ENCODE results near the gene TDRD1. TPM values are rescaled to one million over a fixed set of nuclear protein-coding genes. Genes with fewer than 3 reads are reported as not detected.

Gene TDRD1
- total RNA-seq, 1 experiment from 2014 or later: not detected

GRCh38 chr10:114184276-114184675 lies 5.1 kb downstream of the TDRD1 start:
- ATAC-seq (no peak), DNase-seq (ENCODE audit: low read depth, low spot score) (no peak)
- no peaks in the 10 kb centered on the region for H3K27me3 ChIP-seq (ENCODE audit: insufficient read depth, low read length)
- ChIA-PET POLR2A (no interaction called here), RAD21 (ENCODE audit: low non-redundant PET in 1 of 2, low total read pairs in 2 of 2, uncharacterized antibody in 2 of 2, unreplicated experiment in 2 of 2) (no interaction called here), CTCF (no interaction called here)
- H3K36me3 ChIP-seq (ENCODE audit: control insufficient read depth in 1 of 2, insufficient read depth in 2 of 2, low read length in 2 of 2): no peaks in the 10 kb centered on the region
- BruUV-seq (replicated peaks): no TSS peak
- no peaks in the 10 kb centered on the region for H3K79me2 ChIP-seq (ENCODE audit: insufficient read depth, low read length)
- H3K4me1 ChIP-seq (ENCODE audit: control insufficient read depth in 1 of 2, insufficient read depth in 2 of 2, low read length in 2 of 2): no peaks in the 10 kb centered on the region
- H3K4me2 ChIP-seq (ENCODE audit: low read length): no peak overlapping the region
- no peak overlapping the region for H3K9ac ChIP-seq (ENCODE audit: low read length)
- no peak overlapping the region for H3K4me3 ChIP-seq (replicated peaks in 1 of 2; ENCODE audit: low read depth in 1 of 2, low read length in 2 of 2)
- intact Hi-C loops (cut with micrococcal nuclease): no loop called here
- H4K20me1 ChIP-seq (ENCODE audit: insufficient read depth): no peaks in the 10 kb centered on the region
- no peak overlapping the region for H2AFZ ChIP-seq (ENCODE audit: low read depth, low read length, poor library complexity, severe bottlenecking)
- no peaks in the 10 kb centered on the region for H3K9me3 ChIP-seq (ENCODE audit: control insufficient read depth in 1 of 2, insufficient read depth in 1 of 2, low read depth in 1 of 2, low read length in 2 of 2)
- no peak overlapping the region for H3K27ac ChIP-seq (ENCODE audit: low read depth, low read length)
- TF ChIP-seq CBX3 (IDR thresholded peaks at IDR 0.05; ENCODE audit: low read depth): no peak
- TF ChIP-seq CTCF (IDR thresholded peaks at IDR 0.05 in 2 of 3, conservative IDR thresholded peaks at IDR 0.05 in 1 of 3; ENCODE audit: borderline replicate concordance in 1 of 3, insufficient read depth in 1 of 3, low read depth in 2 of 3, low read length in 2 of 3): no peak
- TF ChIP-seq SRF (IDR thresholded peaks at IDR 0.05; ENCODE audit: low read depth): no peak
- no peak for TF ChIP-seq JUND (IDR thresholded peaks at IDR 0.05)
- no peak for TF ChIP-seq FOSL1 (IDR thresholded peaks at IDR 0.05; ENCODE audit: low read depth)
- no peak for TF ChIP-seq ZNF274 (IDR thresholded peaks at IDR 0.05; ENCODE audit: low read depth, low read length)
- no peak for TF ChIP-seq ZFX (IDR thresholded peaks at IDR 0.05)
- no peak for TF ChIP-seq TCF7L2 (IDR thresholded peaks at IDR 0.05; ENCODE audit: borderline replicate concordance, extremely low read depth, insufficient read depth, insufficient read length)
- TF ChIP-seq, protein P1, sequence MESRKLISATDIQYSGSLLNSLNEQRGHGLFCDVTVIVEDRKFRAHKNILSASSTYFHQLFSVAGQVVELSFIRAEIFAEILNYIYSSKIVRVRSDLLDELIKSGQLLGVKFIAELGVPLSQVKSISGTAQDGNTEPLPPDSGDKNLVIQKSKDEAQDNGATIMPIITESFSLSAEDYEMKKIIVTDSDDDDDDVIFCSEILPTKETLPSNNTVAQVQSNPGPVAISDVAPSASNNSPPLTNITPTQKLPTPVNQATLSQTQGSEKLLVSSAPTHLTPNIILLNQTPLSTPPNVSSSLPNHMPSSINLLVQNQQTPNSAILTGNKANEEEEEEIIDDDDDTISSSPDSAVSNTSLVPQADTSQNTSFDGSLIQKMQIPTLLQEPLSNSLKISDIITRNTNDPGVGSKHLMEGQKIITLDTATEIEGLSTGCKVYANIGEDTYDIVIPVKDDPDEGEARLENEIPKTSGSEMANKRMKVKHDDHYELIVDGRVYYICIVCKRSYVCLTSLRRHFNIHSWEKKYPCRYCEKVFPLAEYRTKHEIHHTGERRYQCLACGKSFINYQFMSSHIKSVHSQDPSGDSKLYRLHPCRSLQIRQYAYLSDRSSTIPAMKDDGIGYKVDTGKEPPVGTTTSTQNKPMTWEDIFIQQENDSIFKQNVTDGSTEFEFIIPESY (IDR thresholded peaks at IDR 0.05; ENCODE audit: extremely low read depth, insufficient replicate concordance, low read length): no peak
- TF ChIP-seq RAD21 (IDR thresholded peaks at IDR 0.05; ENCODE audit: low read depth): no peak
- TF ChIP-seq SIN3A (IDR thresholded peaks at IDR 0.05; ENCODE audit: low read depth): no peak
- no peak for TF ChIP-seq YY1 (IDR thresholded peaks at IDR 0.05; ENCODE audit: extremely low read depth, insufficient replicate concordance, low read depth, low read length)
- no peaks in the 10 kb centered on the region for H3K9me2 ChIP-seq (ENCODE audit: insufficient read depth)

Measured in HCT116 (cell line).